ENCODE results near the gene RABGEF1. TPM values are rescaled to one million over a fixed set of nuclear protein-coding genes. Genes with fewer than 3 reads are reported as not detected.
A peak's percentile ranks its signal among the peaks of the same experiment; 100 is the strongest.

The RABGEF1 gene
- polyA plus RNA-seq, 3 donors: 13.6 to 17.3 (median 17.1) TPM

DNA sequence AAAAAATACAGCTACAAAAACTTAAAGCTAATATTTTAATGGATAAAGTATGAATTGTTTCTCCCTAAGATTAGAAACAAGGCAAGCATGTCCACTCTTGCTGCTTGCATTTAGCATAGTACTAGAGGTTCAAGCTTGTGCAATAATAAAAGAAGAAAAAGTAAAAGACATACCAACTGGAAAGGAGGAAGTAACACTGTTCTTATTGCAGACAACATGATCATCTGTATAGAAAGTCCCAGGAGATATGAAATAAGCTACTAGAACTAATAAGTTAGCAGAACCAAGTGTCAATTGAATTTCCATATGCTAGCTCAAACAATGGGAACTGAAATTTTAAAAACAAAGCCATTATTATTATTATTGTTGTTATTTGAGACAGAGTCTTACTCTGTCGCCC, 20.0 kb upstream of the RABGEF1 start:
- peak in 1 of 3 donors; percentile 16 for DNase-seq
- Histone ChIP-seq H3K4me1 (ENCODE audit: control insufficient read depth in 1 of 2, insufficient read depth in 2 of 2, low read length in 2 of 2) (peaks cover 0 to 3% of the 10 kb centered on the region in 2 donors), H4K20me1 (ENCODE audit: insufficient read depth, low read length) (no peaks in the 10 kb centered on the region), H3K9me3 (replicated peaks in 1 of 2; ENCODE audit: control insufficient read depth in 1 of 2, insufficient read depth in 1 of 2, low read length in 2 of 2) (peaks cover 18% of the 10 kb centered on the region in 2 donors), H3K27ac (ENCODE audit: low read depth in 1 of 2, low read length in 2 of 2) (no peak overlapping the region), H3K9ac (ENCODE audit: insufficient read depth, low read length, poor library complexity, severe bottlenecking) (no peak overlapping the region), H3K36me3 (replicated peaks in 1 of 2; ENCODE audit: control insufficient read depth in 1 of 2, insufficient read depth in 2 of 2, low read length in 2 of 2) (peaks cover 10 to 25% of the 10 kb centered on the region in 2 donors), H3K27me3 (ENCODE audit: control insufficient read depth in 2 of 2, insufficient read depth in 2 of 2, low read length in 2 of 2) (no peaks in the 10 kb centered on the region), H3K4me3 (replicated peaks in 1 of 3; ENCODE audit: low read depth in 2 of 3, low read length in 3 of 3) (no peak overlapping the region), H3K79me2 (ENCODE audit: insufficient read depth, low read length) (no peaks in the 10 kb centered on the region), H2AFZ (ENCODE audit: insufficient read depth, low read depth, low read length, poor library complexity, severe bottlenecking) (no peak overlapping the region), H3K4me2 (replicated peaks; ENCODE audit: extremely low read depth, low read length, poor library complexity, severe bottlenecking) (no peak overlapping the region)
- Mint-ChIP-seq H3K27me3 (ENCODE audit: low read depth in 3 of 3) (no peaks in the 10 kb centered on the region), H3K4me1 (peaks cover 8% of the 10 kb centered on the region), H3K9me3 (peaks cover 16 to 35% (median 25%) of the 10 kb centered on the region in 7 donors), H3K4me3 (no peak overlapping the region), H3K27ac (peak overlapping the region in 1 of 7 donors; percentile 33), H3K36me3 (peaks cover 24 to 43% of the 10 kb centered on the region in 2 donors)
- TF ChIP-seq CTCF (IDR thresholded peaks at IDR 0.05): no peak
- no CpG with 5 or more reads among the region's 1 CpG for WGBS (ENCODE audit: insufficient coverage)
- intact Hi-C loops (cut with micrococcal nuclease): no loop called here

GRCh38 chr7:66725843-66726242, 14.7 kb upstream of the RABGEF1 start:
- Histone ChIP-seq H3K36me3 (replicated peaks in 1 of 2; ENCODE audit: control insufficient read depth in 1 of 2, insufficient read depth in 2 of 2, low read length in 2 of 2) (peaks cover 8 to 14% of the 10 kb centered on the region in 2 donors), H3K27ac (ENCODE audit: low read depth in 1 of 2, low read length in 2 of 2) (no peak overlapping the region), H2AFZ (ENCODE audit: insufficient read depth, low read depth, low read length, poor library complexity, severe bottlenecking) (no peak overlapping the region), H3K79me2 (ENCODE audit: insufficient read depth, low read length) (no peaks in the 10 kb centered on the region), H3K9me3 (replicated peaks in 1 of 2; ENCODE audit: control insufficient read depth in 1 of 2, insufficient read depth in 1 of 2, low read length in 2 of 2) (peaks cover 18% of the 10 kb centered on the region in 2 donors), H4K20me1 (ENCODE audit: insufficient read depth, low read length) (no peaks in the 10 kb centered on the region), H3K4me1 (ENCODE audit: control insufficient read depth in 1 of 2, insufficient read depth in 2 of 2, low read length in 2 of 2) (no peaks in the 10 kb centered on the region), H3K4me2 (replicated peaks; ENCODE audit: extremely low read depth, low read length, poor library complexity, severe bottlenecking) (no peak overlapping the region), H3K4me3 (replicated peaks in 1 of 3; ENCODE audit: low read depth in 2 of 3, low read length in 3 of 3) (no peak overlapping the region), H3K27me3 (ENCODE audit: control insufficient read depth in 2 of 2, insufficient read depth in 2 of 2, low read length in 2 of 2) (no peaks in the 10 kb centered on the region), H3K9ac (ENCODE audit: insufficient read depth, low read length, poor library complexity, severe bottlenecking) (no peak overlapping the region)
- no peak overlapping the region for H3K4me3 Mint-ChIP-seq
- no peak overlapping the region for H3K27ac Mint-ChIP-seq
- intact Hi-C loops (cut with micrococcal nuclease): no loop called here
- peaks cover 20 to 43% (median 25%) of the 10 kb centered on the region in 7 donors for H3K9me3 Mint-ChIP-seq
- H3K4me1 Mint-ChIP-seq: no peaks in the 10 kb centered on the region
- peaks cover 0 to 3% (median 0%) of the 10 kb centered on the region in 3 donors for H3K27me3 Mint-ChIP-seq (ENCODE audit: low read depth in 3 of 3)
- WGBS (ENCODE audit: insufficient coverage): 89% methylated on average over 1 of the region's 2 CpGs
- TF ChIP-seq CTCF (IDR thresholded peaks at IDR 0.05): no peak
- peaks cover 17 to 31% of the 10 kb centered on the region in 2 donors for H3K36me3 Mint-ChIP-seq
- DNase-seq: no peak
